GM19239 (cell line): ENCODE results near the gene CDKN2B-AS1.
A peak's percentile ranks its signal among the peaks of the same experiment; 100 is the strongest.

Source experiments
- DNase-seq: peaks from one replicate; pipeline ENCODE4 v3.0.0; 2011; ENCODE audit warnings: low spot score; ENCODE audit not compliant: insufficient read length
- FAIRE-seq: peaks from 2 replicates; lab custom pipeline; 2011; peaks lifted over from hg19 to GRCh38; lab: Jason Lieb, UNC

Gene CDKN2B-AS1

GRCh38 chr9:21982391-21982790, 12.2 kb upstream of the CDKN2B-AS1 start:
- FAIRE-seq (no peak), DNase-seq (no peak)

GRCh38 chr9:21982861-21983560, 11.6 kb upstream of the CDKN2B-AS1 start:
- DNase-seq (no peak), FAIRE-seq (no peak)

GRCh38 chr9:21983561-21983935, 11.0 kb upstream of the CDKN2B-AS1 start:
- FAIRE-seq: peak; percentile 21
- no peak for DNase-seq

- DNase-seq (no peak), FAIRE-seq (no peak)
These were observed 10.5 kb upstream of the CDKN2B-AS1 start for GRCh38 chr9:21984101-21984500.

GRCh38 chr9:21985964-21986667, 8.5 kb upstream of the CDKN2B-AS1 start:
- no peak for DNase-seq
- FAIRE-seq: peak; percentile 84

- FAIRE-seq (no peak), DNase-seq (no peak)
These were observed 6.3 kb upstream of the CDKN2B-AS1 start for GRCh38 chr9:21988056-21988990.

GRCh38 chr9:21989440-21990189, 5.0 kb upstream of the CDKN2B-AS1 start:
- no peak for DNase-seq
- no peak for FAIRE-seq

- DNase-seq (no peak), FAIRE-seq (peak; percentile 84)
These were observed 3.3 kb upstream of the CDKN2B-AS1 start for GRCh38 chr9:21991072-21991959.

- FAIRE-seq: no peak
These were observed 1.6 kb upstream of the CDKN2B-AS1 start for GRCh38 chr9:21993007-21993406.

GRCh38 chr9:21993893-21994555, 567 bp upstream of the CDKN2B-AS1 start, which contains the start of gene CDKN2A:
TSS of gene CDKN2A (minus strand) at chr9:21994392.
- DNase-seq (no peak), FAIRE-seq (no peak)

More at GRCh38 chr9:21993007-21993406, 1.6 kb upstream of the CDKN2B-AS1 start:
- DNase-seq: no peak

GRCh38 chr9:21995006-21995665, 545 bp downstream of the CDKN2B-AS1 start:
- DNase-seq (peak; percentile 56), FAIRE-seq (peak; percentile 98)

- no peak for DNase-seq
These were observed 1.2 kb downstream of the CDKN2B-AS1 start for GRCh38 chr9:21995666-21996398.

GRCh38 chr9:21996438-21996837, 1.8 kb downstream of the CDKN2B-AS1 start:
- DNase-seq (no peak), FAIRE-seq (no peak)

More at GRCh38 chr9:21995666-21996398, 1.2 kb downstream of the CDKN2B-AS1 start:
- FAIRE-seq: peak; percentile 57

- FAIRE-seq (no peak), DNase-seq (no peak)
These were observed 2.3 kb downstream of the CDKN2B-AS1 start for GRCh38 chr9:21996858-21997257.

GRCh38 chr9:21997480-21997879, 2.9 kb downstream of the CDKN2B-AS1 start:
- no peak for DNase-seq
- no peak for FAIRE-seq

- no peak for FAIRE-seq
These were observed 3.4 kb downstream of the CDKN2B-AS1 start for GRCh38 chr9:21998026-21998425.

GRCh38 chr9:22002038-22002437, 7.4 kb downstream of the CDKN2B-AS1 start:
- no peak for DNase-seq
- FAIRE-seq: no peak

More at GRCh38 chr9:21998026-21998425, 3.4 kb downstream of the CDKN2B-AS1 start:
- no peak for DNase-seq
